ENCODE measurements around the gene CT47C1. TPM values are rescaled to one million over a fixed set of nuclear protein-coding genes. Genes with fewer than 3 reads are reported as not detected.

CT47C1 gene
- total RNA-seq: not detected in 2 replicates

DNA sequence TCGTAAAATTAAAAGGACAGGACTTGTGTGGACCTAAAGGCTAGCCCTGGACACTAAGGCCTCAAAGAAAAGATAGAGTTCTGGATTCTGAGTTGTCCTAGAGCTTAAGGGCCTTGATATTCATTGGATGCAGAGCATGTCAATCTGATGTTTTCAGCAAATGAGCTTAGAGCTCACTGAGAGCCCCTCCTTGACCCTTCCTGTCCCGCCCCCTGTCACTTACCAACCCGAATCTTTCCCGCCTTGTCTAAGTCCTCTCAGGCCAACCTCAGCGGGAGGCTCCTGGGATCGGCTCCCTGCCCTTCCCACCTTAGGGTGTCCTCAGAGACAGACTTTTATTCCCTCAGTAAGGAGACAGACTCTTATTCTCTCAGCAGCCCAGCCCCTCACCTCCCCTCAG, at the start of gene CT47C1:
Gene CT47C1 (plus strand): TSS at position 250 of the 400 bp plus-strand sequence. CDS start 233 bp downstream, outside the sequence.

Other genes with a start within 250 kb of the CT47C1 start
- not detected in 2 replicates for gene ZCCHC12, start 249.2 kb upstream of the CT47C1 start, total RNA-seq
- gene LONRF3, start 98.4 kb upstream of the CT47C1 start, total RNA-seq: 0.65 TPM in 1 of 2 replicates, not detected in the other
- 0.12 and 0.16 TPM in 2 replicates for gene KIAA1210, start 54.8 kb downstream of the CT47C1 start, total RNA-seq
- gene PGRMC1, start 163.3 kb downstream of the CT47C1 start, total RNA-seq: 524 and 608 TPM in 2 replicates